Activated CD4-positive, alpha-beta T cell treated with anti-CD3 and anti-CD28 coated beads for 1 hour (primary cell): ENCODE measurements around the gene ADCY10.
"Not testable (repeated sequence)": the region's sequence is repeated elsewhere in the genome, so short reads cannot be mapped to it uniquely, and the experiment has no call there.

Experiments
- DNase-seq: peaks from one replicate; pipeline ENCODE4 v3.0.0-alpha.2; 2020

ADCY10 gene, protein sequence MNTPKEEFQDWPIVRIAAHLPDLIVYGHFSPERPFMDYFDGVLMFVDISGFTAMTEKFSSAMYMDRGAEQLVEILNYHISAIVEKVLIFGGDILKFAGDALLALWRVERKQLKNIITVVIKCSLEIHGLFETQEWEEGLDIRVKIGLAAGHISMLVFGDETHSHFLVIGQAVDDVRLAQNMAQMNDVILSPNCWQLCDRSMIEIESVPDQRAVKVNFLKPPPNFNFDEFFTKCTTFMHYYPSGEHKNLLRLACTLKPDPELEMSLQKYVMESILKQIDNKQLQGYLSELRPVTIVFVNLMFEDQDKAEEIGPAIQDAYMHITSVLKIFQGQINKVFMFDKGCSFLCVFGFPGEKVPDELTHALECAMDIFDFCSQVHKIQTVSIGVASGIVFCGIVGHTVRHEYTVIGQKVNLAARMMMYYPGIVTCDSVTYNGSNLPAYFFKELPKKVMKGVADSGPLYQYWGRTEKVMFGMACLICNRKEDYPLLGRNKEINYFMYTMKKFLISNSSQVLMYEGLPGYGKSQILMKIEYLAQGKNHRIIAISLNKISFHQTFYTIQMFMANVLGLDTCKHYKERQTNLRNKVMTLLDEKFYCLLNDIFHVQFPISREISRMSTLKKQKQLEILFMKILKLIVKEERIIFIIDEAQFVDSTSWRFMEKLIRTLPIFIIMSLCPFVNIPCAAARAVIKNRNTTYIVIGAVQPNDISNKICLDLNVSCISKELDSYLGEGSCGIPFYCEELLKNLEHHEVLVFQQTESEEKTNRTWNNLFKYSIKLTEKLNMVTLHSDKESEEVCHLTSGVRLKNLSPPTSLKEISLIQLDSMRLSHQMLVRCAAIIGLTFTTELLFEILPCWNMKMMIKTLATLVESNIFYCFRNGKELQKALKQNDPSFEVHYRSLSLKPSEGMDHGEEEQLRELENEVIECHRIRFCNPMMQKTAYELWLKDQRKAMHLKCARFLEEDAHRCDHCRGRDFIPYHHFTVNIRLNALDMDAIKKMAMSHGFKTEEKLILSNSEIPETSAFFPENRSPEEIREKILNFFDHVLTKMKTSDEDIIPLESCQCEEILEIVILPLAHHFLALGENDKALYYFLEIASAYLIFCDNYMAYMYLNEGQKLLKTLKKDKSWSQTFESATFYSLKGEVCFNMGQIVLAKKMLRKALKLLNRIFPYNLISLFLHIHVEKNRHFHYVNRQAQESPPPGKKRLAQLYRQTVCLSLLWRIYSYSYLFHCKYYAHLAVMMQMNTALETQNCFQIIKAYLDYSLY (N-terminal part only)

DNA sequence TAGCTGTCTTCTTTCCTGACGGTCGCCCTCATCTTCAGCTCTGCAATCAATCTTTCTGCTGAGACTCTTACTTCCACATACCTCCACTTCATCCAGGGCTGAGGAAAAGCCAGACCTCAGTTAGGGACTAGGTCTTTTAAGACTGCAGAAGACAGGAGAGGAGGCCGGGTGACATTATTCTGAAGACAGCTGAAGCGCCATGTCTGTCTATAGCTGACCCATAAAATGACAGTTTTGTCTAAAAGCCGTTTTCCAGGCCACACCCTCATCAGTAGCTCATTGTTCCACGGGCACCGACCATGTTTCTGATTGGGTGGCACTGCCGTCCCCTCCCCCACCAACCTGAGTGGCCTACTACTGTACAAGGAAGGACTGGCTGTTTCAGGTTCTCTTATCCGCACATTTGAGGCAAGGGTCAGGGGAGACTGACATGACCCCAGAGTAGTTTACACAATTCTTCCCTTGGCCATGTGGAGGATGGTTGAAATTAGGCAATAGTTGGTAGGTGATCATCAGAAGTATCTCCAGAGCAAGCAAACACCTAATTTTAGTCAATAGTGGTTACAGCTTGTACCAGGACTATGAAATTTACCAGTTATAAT lies at the start of gene ADCY10:
Gene ADCY10, minus strand, starts transcription at position 240 of the 602 bp plus-strand sequence. CDS start 8,994 bp downstream, outside the sequence.
- DNase-seq = no peak

DNA sequence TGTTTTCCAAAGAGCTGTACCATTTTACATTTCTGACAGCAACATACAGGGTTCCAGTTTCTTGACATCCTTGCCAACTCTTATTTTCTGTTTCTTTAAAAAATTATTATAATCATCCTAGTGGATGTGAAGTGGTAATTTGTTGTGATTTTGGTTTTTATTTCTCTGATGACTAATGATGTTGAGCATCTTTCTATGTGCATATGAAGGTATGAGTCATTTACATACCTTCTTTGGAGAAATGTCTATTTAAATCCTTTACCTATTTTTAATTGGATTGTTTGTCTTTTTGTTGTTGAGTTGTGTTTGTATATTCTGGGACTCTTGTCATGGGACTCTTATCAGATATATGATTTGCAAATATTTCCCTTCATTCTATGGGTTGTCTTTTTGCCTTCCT lies 43.8 kb upstream of the ADCY10 start:
- no peak for DNase-seq

DNA sequence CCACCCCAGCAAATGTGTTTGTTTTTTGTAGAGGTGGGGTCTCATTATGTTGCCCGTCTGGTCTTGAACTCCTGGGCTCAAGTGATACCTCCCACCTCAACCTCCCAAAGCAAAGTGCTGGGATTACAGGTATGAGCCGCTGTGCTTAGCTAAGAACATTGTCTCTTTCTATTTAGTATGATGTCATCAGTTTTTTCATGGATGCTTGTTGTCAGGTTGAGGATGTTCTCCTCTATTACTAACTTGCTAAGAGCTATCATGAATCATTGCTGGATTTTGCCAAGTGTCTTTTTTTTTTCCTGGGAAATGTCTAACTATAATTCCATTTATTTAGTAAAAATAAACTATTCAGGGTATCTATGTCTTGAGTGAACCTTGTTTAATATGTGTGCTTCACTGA lies 42.0 kb upstream of the ADCY10 start:
- no peak for DNase-seq

DNA sequence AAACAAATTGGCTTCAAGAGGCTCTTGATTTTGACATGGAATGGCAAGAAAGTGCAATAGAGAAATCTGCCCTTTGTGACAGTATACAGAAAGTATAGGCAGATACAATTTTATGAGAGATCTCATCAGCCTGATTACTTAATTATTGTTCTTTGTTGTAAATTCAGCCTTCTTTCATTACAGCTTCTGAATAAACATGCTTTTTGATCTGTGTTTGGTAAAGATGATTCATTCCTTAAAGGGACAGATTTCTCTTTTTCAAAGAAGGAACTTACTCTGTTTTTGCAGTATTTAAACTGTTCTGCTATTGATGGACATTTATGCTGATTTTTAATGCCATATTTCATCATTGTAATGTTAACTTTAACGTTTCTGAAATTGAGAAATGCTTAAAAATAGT lies 36.6 kb upstream of the ADCY10 start:
- no peak for DNase-seq

DNA sequence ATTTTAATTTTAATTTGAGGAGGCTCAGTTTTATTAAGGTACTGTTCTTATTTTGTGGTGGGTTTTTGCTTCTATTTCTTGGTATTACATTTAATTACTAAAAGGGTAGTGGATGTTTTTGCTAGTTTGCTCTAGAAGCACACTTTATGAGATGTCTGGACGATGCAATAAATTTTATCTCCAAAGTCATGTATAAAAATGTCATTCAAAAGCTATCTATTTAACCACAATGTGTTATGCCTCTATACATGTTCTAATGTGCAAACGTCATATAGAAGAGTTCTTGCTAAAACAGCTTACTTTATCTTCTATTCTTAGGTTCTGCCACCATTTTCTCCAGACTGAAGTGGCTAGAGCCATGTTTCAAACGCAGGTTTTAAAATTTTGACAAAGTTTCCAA lies 35.9 kb upstream of the ADCY10 start:
- DNase-seq = no peak

DNA sequence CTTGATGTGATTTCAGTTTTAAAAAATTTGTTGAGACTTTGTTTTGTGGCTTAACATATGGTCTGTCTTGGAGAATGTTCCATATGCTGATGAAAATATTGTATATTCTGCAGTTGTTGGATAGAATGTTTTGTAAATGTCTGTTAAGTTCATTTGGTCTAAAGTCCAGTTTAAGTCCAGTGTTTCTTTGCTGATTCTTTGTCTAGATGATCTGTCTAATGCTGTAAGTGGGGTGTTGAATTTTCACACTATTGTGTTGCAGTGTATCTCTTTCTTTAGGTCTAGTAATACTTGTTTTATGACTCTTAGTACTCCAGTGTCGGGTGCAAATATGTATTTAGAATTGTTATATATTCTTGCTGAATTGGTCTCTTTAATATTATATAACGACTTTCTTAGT lies 33.8 kb upstream of the ADCY10 start:
- DNase-seq = no peak

DNA sequence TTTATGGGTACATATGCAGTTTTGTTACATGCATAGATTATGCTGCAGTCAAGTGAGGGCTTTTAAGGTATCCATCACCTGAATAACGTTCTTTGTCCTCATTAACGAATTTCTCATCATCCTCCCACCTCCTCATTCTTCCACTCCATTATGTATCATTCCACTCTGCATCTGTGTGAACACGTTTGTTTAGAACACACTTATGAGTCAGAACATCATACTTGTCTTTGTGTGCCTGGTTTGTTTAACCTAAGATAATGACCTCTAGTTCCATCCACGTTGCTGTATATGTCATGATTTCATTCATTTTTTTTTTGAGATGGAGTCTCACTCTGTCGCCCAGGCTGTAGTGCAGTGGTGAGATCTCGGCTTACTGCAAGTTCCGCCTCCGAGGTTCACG lies 29.6 kb upstream of the ADCY10 start:
- no peak for DNase-seq

DNA sequence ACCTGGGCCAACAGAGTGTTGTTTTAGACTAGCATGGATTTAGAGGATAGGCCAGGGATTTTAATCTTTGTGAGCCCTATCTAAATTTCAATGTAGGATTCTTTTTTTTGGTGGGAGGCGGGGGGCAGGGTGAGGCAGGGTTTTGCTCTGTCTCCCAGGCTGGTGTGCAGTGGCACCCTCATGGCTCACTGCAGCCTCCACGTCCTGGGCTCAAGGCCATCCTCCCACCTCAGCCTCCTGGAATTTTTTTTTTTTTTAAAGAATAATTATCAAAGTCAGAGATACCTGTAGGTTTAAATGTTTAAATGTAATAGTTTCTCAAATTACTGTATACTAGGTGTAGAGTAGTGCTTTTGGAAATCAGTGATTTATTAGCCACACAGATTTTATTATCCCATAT lies 26.3 kb upstream of the ADCY10 start:
- no peak for DNase-seq

DNA sequence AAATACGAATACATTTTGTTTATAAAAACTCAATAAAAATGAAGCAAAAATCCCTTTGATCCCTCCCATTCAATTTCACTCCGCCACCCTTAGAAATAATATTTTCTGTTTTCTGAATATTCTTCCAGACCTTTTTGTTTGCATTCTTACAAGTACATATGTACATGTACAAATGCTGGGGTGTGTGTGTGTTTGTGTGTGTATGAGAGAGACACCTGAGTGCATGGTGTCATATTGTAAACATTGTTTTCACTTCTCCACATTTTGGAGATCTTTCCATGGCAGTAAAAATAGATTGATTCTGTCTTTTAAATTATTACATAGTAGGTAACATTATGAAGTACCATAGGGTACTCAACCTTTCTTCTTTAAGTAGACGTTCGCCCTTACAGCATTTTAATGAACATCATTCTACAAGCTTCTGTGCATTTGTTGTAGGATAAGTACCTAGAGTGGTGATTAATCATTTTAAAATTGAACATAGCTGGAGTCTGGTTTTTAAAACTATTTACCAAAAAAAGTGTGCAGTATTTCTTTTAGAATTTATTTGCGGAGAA lies 24.2 kb upstream of the ADCY10 start:
- no peak for DNase-seq

DNA sequence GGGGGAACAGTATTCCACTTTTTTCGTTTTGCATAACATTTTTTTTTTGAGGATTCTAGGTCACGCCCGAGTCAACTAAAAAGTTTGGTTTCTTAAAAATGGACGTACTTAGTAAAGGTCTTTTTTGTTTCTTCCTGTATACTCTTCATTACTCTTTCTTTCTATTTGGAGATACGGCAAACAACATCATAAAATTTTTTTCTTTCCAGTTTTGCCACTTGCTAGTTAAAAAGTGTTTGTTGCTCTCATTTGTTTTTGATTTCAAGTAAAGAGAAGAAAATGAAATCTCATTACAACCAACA lies 23.7 kb upstream of the ADCY10 start:
- no peak for DNase-seq

DNA sequence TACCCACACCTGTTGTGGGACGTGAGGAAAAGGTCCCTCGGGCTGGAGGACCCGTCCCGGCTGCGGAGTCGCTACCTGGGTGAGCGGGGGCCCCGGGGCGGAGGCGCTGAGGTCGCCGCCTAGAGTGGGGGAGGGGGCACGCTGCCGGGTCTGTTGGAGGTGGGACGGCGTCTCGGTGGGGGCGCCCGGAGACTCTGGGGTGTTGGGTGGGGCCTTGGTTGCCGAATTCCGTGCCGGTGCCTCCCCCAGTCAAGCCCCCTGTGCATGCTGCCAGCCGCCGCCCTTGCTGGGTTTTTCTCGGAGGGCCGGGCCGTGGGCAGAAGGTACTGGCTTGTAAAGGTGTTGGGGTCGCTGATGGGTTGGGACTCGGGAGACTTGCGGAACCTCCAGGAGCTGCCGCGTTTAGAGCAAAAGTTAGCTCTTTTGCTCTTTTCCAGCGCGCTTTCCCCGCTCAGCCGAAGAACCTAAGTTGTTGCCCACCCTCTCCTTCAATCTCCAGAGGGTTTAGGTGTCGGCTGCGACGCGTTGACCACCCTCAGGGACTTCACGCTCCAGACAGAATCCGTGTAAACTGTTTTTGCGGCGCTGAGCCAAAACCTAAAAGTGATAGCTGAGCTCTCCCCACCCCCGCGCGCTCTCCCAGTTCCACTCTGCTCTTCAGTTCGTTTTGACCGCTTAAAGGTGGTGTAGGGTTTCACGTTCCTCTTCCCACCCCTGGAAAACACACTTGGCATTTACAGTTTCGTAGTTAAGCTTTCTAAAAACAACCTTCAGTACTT lies 23.2 kb upstream of the ADCY10 start, which contains the start of gene MPC2:
Gene MPC2, minus strand, starts transcription at position 143 of the 779 bp plus-strand sequence. CDS start 1,231 bp downstream, outside the sequence.
- DNase-seq = peak; percentile 15

DNA sequence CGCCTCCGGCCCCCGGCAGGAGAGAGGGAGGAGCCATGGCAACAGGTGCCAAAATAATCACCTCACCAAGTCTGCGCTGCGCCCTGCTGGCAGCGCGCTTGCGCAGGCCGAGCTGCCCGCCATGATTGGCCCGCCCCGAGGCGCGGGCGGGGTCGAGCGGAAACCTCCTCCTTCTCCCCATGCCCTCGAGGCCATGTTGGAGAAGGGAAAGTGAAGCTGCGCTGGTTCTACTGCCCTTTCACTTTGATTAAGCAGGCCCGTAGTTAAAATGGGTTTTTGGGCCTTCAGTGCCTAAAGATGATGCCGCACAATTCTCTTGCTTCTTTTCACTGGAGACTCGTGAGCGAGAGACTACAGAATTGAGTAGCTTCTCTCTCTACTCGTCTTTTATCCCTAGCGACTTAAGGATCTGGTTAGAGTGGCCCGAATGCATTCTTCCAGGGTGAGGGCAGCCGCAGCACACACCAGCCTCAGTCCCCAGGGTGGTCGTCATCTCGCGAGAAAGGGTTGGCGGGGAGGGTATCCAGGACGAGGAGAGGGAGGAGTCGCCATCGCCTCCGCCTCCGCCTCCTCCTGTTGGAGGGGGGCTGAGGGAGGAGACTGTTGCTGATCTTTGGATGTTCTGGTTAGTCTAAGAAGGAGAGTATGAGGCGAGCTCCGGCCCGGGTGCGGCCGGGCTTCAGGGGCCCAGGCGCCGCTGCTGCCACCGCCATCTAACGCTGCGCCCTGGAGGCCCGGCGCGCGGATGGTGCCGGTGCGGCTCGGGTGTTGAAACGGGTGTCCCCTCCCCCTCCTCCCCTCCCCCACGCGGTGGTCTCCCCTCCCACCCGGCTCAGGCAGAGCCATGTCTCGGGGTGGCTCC lies 22.4 kb upstream of the ADCY10 start, which contains the start of gene DCAF6:
Gene DCAF6, plus strand, starts transcription at position 616 of the 862 bp plus-strand sequence. Its CDS starts 229 bp downstream, at position 845.
- DNase-seq = peak; percentile 96

DNA sequence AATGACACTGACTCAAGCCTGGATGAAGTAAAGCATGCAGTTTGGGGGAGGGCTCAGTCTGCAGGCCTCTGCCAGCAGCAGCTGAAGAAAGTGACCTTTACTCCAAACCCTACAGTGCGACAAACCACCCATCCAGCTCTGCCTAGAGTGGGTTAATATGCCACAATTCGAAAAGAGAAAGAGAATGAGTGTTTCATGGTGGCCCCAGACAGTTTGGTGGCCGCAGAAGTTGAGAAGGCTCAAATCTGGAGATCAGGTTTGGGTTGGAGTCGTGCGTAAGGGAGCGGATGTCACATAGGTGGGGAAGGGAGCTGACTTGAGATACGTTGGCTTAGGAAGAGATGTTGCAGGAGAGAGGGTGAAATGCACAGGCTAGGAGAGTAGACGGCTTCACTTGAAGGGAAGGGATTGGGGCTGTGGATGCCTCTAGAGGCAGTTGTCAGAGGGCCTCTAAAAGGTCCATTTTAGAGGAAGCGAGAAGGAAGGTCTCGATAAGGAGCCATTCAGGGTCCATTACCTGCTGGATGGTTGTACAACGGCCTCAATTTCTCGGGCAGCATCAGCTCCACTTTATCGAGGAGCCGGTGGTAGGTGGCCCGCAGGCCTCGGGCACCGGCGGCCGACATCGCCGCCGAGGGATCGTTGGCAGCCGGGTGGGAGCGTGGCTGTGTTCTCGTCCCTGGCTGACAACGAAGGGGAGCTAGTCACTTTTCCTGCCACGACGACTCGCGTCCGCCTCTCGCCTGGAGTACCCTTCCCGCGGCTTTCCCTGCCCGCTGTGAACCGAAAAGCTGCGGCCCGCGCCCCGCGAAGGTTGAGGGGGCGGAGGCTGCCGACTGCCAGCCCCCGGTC lies 21.5 kb upstream of the ADCY10 start:
- no peak for DNase-seq

DNA sequence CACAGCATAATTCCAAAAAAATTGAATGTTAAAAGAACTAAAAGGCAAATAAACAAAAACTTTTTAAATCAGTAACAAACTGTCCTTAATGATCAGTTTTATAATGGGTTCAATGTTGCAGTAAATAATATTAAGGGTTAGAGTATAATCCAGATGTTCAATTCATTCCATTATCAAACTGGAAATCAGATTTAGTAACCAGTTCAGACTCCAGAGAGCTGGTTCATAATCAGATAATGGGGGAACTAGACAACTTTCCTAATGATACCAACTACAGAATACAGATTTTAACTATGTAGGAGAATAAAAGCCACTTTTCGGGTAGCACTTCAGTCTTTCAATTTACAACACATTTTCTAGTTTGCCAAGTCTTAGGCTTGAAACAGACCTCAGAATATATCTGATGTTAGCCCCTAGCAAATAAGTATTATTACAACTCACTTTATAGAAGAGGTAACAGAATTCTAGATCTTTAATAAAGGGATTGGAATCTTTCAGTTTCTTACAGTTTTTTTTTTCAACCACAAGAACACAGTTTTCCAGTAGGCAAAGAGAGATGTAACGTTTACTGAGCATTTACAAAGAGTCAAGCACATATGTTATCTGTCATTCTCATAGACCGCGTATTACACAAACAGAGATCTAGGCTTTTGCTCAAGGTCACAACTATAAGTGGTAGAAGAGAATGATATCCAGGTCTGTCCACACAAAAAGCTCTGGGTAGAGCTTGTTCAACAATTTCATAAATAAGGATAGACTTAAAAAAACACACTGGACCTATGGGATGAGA lies 20.7 kb upstream of the ADCY10 start:
- no peak for DNase-seq

DNA sequence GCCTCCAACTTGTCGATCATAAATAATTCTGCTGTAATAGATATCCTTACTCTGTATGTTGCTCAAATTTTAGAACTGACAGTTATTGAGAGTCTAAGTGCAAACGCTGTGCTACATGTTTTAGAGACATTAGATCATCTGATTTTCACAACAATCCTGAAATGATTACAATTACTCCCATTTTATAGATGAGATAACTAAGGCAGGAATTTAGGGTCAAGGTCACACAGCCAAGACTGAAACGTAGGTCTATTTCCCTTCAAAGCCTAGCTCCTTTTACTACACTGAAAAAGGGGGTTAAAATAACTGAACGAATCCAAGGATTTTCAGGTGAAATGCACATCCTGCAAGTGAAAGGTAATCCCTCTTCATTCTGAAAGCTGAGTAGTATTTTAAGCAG lies 19.9 kb upstream of the ADCY10 start:
- DNase-seq = no peak

DNA sequence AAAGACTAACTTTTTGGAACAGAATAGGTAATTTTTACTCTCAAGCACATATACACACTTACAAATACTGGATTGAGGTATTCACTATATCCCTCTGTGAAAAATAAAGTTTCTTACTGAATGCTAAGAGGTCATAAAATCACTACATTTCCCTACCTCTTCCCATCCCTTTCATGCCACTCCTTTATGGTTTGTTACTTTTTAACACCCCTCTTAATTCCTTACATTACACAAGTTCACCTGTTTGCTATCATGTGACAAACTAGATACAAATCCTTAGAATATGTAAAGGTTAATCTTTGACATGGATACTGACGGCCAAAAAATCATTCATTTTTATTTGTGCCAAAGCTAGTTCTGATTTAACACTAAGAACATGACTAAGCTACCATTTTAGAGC lies 15.8 kb upstream of the ADCY10 start:
- DNase-seq = no peak

DNA sequence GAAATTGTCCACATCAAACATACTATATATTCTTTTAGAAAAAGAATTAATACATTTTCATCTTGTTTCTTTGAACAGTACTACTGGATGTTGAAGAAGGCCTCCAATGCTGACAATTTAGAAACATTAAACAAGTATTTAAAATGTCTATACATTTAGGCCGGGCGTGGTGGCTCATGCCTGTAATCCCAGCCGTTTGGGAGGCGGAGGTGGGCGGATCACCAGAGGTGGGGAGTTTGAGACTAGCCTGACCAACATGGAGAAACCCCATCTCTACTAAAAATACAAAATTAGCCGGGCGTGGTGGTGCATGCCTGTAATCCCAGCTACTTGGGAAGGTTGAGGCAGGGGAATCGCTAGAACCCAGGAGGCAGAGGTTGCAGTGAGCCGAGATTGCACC lies 15.0 kb upstream of the ADCY10 start:
- DNase-seq = not testable (repeated sequence)

DNA sequence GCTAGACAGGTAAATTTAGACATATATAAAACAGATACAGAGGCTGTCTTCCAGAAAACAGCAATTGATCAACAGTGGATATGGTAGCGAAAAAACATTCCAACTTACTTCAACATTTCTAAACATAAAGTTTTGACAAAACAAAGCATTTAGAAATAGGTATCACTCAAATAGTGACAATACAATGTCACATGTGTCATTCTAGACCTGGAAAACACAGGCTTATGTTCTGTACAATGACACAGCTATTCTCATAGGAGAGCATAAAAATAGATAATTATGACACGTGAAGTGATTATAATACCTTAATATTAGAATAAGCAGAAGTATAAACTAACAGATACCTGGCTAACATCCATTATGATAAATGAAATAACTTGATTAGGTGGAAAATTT lies 14.5 kb upstream of the ADCY10 start:
- DNase-seq = no peak
